NCI-H524 (cell line): ENCODE data around the gene C11orf65.
A peak's percentile ranks its signal among the peaks of the same experiment; 100 is the strongest.
"Not testable (repeated sequence)": the region's sequence is repeated elsewhere in the genome, so short reads cannot be mapped to it uniquely, and the experiment has no call there.

ENCODE experiments used
- DNase-seq, 2 experiments: peaks; one replicate each; lab custom pipeline; 2025; lab: John Stamatoyannopoulos, UW

C11orf65 gene

DNA sequence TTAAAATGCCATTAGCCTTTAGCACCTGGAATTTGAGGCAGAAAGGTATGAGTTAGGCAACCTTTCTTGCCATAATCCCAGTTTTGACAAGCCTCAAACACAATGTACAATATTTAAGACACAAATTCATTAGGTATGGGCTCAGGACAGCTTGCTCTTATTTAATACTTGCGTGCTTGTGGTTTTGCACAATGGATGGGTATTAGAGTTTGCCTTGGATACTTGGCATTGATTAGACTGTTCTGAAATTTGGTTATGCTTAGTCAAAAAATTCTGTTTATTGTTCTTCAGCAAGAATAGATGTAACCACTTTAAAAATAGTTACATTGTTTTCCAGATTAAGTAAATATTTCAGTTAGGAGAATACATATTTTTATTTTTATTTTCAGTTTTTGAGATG is 5.4 kb upstream of the C11orf65 start:
- no peak for DNase-seq

DNA sequence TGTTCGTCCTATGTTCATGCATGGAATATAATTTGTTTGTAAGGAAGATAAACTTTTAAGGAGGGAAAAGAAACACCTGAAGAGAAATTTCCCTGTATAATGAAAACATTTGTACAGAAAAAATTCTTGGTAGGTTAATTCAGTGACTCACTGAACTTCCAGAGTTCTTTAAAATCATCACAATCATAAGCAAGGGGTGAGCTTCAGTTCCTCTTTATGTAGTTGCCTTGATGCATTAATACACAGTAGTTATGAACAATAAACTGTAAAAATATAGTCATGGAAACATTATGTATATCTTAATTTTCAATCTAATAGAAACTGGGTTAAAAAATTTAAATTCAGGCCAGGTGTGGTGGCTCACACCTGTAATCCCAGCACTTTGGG is 1.1 kb upstream of the C11orf65 start:
- no peak for DNase-seq

DNA sequence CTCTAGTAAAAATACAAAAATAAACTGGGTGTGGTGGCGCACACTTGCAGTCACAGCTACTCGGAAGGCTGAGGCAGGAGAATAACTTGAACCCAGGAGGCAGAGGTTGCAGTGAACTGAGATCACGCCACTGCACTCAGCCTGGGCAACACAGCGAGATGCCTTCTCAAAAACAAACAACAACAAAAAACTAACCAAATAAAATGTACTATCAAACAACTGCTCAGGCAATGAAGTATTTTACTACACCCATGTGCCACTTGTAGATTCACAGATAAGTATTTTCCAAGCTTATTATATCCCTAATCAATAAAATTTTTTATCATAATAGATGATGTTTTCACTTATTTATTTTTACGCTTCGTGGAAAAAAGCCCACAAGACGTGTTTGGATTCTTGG is 924 bp downstream of the C11orf65 start:
- DNase-seq: no peak

DNA sequence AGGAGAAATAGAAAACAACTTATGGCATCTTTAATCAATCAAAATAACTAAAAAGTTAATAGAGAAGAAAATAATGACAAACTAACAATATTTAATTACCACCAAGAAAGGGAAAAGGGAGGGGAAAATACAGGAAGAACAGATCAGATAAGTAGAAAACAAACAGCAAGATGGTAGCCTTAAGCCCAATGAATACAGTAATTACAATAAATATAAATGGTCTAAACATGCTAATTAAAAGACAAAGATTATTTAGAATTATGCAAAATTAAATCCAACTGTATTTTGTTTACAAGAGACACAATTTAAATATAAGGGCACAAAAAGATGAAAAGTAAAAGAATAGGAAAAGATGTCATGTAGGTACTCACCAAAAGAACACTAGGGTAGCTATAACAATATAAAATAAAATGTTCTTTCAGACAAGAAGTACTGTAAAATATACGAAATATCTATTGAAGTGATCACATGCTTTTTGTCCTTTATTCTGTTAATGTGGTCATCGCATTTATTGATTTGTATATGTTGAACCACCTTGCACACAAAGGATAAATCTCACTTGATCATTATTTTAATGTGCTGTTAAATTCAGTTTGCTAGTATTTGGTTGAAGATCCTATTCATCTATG is 14.0 kb downstream of the C11orf65 start:
- DNase-seq: no peak

DNA sequence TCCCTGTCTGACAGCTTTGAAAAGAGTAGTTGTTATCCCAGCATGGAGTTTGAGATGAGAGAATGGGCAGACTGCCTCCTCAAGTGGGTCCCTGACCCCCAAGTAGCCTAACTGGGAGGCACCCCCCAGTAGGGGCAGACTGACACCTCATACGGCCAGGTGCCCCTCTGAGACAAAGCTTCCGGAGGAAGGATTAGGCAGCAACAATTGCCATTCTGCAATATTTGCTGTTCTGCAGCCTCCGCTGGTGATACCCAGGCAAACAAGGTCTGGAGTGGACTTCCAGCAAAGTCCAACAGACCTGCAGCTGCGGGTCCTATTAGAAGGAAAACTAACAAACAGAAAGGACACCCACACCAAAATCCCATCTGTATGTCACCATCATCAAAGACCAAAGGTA is 25.9 kb downstream of the C11orf65 start:
- DNase-seq: not testable (repeated sequence)

DNA sequence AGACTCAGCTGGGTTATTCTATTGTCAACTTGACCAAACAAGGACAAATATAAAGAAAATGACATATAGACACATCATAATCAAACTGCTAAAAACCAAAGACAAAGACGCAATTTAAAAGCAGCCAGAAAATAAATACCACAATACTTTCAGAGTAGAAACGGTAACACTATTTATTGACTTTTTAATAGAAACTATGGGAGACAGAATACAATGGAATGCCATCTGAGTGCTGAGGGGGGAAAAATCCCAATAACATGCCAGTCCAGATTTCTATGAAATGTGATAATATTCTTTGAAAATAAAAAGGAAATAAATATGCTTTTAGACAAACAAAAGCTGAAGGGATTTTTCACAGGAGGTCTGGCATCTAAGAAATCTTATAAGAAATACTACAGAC is 30.7 kb downstream of the C11orf65 start:
- no peak for DNase-seq

DNA sequence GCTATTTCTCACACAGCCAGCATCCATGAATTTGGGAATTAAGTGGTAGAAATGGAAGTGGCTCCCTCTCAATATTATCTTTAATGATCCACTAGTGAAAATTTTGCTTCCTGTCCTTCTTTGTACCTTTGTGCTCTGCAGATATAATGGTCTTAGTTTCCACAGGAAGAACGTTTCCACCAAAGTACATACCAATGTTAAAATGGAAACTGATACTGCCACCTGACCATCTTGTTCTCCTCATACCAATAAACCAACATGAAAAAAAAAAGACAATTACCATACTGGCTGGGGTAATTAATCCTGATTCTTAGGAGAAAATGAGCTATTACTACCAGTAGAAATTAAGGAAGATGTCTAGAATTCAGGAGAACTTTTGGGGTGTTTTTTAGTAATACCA is 32.3 kb downstream of the C11orf65 start:
- DNase-seq: no peak

DNA sequence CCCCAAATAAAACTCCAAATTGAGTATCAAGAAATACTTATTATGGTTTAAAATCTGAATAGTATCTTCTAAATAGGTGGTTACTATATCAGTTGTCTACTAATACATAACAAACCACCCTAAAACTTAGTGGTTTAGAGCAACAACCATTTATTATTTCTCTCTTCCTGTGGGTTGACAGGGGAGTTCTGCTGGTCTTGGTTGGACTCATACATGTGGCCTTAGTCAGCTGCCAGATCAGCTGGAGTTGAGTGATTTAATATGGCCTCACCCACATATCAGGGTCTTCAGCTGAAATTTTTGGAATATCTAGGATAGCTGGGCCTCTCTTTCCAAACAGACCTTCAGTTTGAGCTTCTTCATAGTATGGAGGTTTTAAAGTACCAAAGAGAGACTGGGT is 34.5 kb downstream of the C11orf65 start:
- no peak for DNase-seq

DNA sequence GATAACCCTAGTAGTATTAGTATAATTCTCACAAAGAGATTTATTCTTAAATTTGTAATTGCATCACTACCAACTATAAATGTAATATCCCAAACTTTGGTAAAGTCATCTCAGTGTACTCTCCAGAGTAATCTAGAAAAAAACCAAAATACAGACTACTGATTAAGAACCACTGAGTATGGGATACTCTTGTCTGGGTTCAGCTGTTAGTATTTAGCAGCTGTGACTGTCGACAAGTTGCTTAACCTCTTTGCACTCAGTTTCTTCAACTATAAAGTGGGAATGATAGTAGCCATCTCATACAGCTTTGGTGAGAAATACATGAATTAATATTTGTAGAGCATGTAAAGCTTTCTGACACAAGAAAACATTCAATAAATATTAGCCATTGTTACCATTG is 35.3 kb downstream of the C11orf65 start:
- DNase-seq: no peak

DNA sequence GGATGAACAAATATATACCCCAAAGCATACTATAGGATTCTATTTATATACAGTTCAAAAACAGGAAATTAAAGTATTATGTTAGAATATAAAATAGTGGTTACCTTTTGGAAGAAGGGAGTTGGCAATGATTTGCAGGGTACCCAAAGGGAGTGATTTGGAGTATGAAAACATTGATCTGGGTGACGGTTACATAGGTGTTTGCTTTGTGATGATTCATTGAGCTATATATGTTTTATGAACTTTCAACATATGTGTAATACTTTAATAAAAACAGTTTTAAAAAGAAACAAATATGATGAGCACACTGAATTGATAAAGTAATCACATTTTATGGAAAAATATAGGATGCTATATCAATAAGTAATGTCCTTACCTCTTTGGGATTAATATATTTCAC is 36.0 kb downstream of the C11orf65 start:
- no peak for DNase-seq

DNA sequence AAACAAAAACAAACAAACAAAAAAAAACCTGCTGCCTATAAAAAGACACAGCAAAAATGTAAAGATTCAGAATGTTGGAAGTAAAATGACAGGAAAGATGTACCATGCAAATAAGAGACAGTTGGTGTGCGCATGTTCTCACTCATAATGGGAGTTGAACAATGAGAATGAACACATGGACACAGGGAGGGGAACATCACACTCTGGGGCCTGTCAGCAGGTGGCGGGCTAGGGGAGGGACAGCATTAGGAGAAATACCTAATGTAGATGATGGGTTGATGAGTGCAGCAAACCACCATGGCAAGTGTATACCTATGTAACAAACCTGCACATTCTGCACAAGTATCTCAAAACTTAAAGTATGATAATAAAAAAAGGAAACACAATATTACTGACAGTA is 49.8 kb downstream of the C11orf65 start:
- DNase-seq: peak; percentile 4 to 33

DNA sequence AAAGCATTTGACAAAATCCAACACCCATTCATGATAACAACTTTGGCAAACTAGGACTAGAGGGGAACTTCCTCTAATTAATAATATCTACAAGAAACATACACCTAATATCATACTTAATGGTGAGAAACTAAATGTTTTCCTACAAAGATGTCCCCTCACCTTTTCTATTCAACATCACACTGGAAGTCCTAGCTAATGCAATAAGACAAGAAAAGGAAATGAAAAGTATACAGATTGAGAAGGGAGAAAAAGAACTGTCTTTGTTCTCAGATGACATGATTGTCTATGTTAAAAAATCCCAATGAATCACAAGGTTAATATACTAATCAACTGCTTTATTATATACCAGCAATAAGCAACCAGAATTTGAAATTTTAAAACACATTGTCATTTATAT is 52.4 kb downstream of the C11orf65 start:
- no peak for DNase-seq

DNA sequence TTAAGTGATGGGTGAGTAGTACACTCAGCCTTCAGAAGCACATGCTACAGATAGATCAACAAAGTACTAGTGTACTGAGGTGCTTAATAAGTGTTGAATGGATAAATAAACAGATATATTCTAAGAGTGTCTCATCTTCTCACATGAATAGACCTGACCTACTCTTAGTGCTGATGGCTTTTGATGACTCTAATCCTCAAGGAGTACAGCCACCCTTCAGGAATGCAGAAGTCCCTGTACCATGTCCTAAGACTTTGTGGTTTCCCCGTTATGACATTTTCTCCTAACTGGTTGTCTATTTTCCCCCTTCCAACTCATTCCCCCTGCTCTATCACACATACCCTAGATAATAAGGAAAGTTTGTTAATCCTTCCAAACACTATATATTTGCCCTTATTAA is 61.6 kb downstream of the C11orf65 start:
- no peak for DNase-seq

DNA sequence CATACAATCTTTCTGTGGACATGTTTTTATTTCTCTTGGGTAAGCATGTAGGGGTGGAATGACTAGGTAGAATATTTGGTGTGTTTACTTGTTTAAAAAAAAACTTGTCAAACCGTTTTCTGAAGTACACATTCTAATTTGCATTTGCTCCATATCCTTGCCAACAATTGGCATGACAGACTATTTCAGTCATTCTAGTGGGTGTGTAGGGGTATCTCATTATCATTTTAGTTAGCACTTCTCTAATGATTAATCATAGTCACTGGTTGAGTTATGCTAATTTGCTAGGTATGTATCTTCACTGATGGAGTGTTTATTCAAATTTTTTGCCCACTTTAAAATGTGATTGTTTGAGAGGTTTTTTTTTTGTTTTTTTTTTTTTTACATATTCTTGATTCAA is 64.3 kb downstream of the C11orf65 start:
- no peak for DNase-seq

DNA sequence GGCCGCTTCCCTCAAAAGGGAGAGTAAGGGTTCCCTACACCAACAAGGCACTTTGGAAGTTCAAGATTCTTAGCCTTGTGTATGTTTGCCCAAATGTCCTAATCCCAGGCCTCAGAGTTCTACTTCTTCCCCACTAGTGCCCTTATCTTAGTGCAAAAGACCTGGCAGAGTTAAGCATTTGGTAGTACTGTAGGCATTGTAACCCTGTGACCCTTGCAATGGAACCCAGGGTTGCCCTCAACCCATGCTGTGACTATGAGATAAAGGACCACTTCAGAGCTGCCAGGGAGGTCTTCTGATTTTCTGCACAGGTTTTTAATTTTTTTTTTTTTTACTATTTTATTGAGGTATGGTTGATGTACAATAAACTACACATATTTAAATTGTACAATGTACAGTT is 65.1 kb downstream of the C11orf65 start:
- DNase-seq: no peak

DNA sequence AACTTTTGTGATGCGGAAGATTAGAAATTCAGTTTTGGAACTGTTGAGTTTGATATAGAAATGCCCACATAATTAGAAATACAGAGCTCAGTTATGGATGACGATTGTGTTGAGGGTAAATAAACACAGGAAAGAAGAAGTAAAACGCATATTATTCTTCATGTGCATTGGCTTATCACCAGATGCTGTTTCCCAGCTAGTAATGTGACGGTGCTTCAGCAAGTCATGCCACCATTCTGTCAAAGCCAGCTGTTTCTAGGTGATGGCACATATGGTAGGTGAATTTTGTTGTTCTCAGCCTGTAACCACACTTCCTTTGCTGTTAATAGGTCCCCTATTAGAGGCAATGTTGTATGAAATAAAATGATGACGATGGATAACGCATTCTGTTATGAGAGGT is 68.9 kb downstream of the C11orf65 start:
- peak in 1 of 2 experiments; percentile 32 for DNase-seq

DNA sequence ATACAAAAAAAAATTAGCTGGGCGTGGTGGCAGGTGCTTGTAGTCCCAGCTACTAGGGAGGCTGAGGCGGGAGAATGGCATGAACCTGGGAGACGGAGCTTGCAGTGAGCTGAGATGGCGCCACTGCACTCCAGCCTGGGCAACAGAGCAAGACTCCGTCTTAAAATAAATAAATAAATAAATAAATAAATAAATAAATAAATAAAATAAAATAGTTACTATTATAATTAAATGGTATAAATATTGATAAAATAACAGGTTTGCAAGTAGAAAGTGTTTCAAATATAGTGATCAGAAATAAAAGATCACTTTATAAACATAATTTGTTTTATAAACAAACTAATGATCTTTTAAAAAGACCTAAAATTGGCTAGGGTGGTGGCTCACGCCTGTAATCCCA is 70.7 kb downstream of the C11orf65 start:
- DNase-seq: not testable (repeated sequence)

DNA sequence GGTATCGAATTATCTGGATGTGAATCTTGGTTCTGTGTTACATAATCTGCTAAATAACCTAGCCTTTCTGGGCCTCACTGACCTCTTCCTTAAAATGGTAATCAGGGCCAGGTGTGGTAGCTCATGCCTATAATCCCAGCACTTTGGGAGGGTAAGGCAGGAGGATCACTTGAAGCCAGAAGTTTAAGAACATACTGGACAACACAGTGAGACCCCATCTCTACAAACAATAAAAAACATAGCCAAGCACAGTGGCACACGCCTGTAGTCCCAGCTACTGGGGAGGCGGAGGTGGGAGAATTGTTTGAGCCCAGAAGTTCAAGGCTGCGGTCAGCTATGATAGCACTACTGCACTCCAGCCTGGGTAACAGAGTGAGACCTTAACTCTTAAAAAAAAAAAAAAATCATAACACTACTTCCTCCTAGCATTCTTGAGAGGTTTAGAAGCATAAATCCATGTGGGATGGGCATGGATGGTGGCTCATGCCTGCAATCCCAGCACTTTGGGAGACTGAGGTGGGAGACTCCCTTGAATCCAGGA is 72.5 kb downstream of the C11orf65 start:
- DNase-seq: no peak

DNA sequence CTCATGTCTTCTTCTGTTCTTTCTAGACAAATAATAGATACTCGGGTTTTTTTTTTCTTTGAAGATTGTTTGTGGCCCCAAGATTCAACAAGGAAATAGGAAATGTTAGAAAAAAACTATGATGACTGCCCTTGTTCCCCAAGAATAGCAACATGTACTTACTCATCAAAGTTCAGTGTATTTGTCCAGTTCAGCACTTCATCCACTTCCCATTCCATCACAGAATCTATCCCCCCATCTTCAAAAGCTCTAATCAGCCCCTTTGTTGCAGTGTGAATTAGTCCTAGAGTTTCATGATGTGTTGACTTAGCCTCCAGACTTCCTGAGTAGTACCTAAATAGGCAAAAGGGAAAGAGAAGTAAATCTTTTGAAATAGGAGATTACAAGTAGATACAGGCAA is 74.3 kb downstream of the C11orf65 start:
- no peak for DNase-seq

DNA sequence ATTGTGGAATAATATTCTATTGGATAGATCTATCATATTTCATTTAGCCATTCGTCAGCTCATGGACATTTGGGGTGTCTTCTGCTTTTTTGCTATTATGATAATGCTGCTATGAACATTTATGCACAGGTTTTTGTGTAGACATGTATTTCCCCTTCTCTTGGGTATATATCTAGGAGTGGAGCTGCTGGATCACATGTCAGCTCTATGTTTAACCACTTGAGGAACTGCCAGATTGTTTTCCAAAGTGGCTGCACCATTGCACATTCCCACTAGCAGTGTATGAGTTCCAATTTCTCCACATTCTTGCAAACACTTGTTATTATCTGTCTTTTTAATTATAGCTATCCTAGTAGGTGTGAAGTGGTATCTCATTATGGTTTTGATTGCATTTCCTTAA is 75.0 kb downstream of the C11orf65 start:
- DNase-seq: no peak

DNA sequence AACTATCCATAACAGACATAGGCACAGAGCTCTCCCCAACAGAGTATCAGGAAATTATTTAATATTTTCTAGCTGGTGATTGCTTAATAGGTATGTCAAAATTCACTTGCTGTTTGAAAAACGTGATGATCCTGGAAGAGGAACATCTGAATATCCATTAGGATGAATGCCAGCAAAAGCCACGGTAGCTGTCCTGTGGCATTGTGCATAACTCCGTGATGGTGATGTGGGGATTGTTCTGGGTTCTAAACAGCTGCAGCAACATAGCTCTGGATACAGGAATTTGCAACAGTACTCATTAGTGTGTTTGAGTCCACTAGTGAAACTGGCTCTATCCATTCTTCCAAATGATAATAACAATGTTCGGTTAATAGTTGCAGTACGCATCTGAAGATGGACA is 78.8 kb downstream of the C11orf65 start:
- DNase-seq: no peak

DNA sequence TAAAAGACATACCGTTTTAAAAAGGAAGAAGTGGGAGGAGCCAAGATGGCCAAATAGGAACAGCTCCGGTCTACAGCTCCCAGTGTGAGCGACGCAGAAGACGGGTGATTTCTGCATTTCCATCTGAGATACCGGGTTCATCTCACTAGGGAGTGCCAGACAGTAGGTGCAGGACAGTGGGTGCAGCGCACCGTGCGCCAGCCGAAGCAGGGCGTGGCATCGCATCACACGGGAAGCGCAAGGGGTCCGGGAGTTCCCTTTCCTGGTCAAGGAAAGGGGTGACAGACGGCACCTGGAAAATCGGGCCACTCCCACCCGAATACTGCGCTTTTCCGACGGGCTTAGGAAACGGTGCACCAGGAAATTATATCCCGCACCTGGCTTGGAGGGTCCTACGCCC is 93.8 kb downstream of the C11orf65 start:
- DNase-seq: not testable (repeated sequence)

DNA sequence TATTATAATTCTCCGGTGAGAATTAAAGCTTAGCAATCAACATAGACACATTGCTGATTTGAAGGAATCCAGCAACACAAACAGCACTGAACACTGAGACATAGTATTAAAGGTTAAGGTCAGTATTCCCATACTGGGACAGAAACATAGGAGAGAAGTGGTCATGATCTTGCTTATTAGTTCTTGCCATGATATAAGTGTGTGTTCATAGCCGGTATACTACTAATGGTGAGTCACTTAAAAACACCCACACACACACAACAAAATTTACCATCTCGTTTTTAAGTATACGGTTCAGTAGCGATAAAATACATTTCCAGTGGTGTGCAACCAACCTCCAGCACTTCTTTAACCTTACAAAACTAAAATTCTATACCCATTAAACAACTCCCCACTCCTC is 96.3 kb downstream of the C11orf65 start:
- no peak for DNase-seq

DNA sequence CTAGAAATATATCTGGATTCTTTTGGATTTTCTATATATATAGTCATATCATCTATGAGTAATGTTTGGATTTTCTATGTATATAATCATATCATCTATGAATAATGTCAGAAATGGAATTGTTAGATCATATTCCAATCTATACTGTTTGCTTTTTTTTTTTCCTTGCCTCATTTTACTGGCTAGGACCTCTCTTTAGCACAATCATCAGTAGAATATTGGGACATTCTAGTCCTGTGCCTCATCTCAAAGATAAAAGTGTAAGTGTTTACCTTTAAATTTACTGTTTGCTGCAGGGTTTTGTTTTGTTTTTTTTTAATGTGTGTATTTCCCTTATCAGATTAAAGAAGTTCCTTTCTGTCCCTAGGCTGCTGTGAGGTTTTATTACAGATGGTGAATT is 97.0 kb downstream of the C11orf65 start:
- DNase-seq: no peak

DNA sequence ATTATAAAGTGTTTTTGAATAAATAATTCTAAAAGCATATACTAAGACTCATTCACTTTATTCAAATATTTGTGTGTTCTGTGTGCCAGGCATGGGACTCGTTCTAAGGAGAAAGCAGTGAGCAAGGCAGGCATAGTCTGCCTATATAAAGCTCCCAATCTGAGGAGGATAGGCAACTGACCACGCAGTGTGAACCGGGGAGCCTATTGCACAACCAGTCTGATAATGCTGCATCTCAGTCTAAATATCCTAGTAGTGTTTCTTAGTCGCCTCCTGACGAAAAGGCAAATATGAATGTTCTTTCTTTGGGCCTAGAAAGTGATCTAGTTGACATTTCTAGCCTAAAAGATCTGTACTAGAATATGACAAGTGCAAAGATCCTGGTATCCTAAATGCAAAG is 98.3 kb downstream of the C11orf65 start:
- DNase-seq: no peak
